Activated CD4-positive, alpha-beta T cell treated with anti-CD3 and anti-CD28 coated beads for 36 hours (primary cell): Measurements from ENCODE around the gene BMPER. TPM values are rescaled to one million over a fixed set of nuclear protein-coding genes. Genes with fewer than 3 reads are reported as not detected.

Source experiments
- ATAC-seq: fragments of 200-7000 bp; cut with Tn5 transposase; one replicate; pipeline ENCODE4 v1.10.0; 2021; ENCODE audit warnings: mild to moderate bottlenecking, moderate library complexity
- CTCF ChIA-PET: fragments of 350-600 bp; sonication (Branson Sonifier 250); formaldehyde crosslinking; loops from one replicate; lab custom pipeline; 2021; ENCODE audit warnings: antibody characterized with exemption; lab: Charles Lee
- POLR2A ChIA-PET: fragments of 350-600 bp; sonication (Branson Sonifier 250); formaldehyde crosslinking; loops from one replicate; lab custom pipeline; 2021; ENCODE audit warnings: antibody characterized with exemption, inconsistent platforms; lab: Charles Lee
- DNase-seq: peaks from one replicate; pipeline ENCODE4 v3.0.0-alpha.2; 2020
- H3K27ac Mint-ChIP-seq: one replicate; pipeline ENCODE4 v1.8.0; 2021; ENCODE audit warnings: mixed read lengths
- H3K27me3 Mint-ChIP-seq: one replicate; pipeline ENCODE4 v1.8.0; 2021; ENCODE audit warnings: mixed read lengths
- H3K36me3 Mint-ChIP-seq: one replicate; pipeline ENCODE4 v1.8.0; 2021; ENCODE audit warnings: low read depth, mixed read lengths
- H3K4me1 Mint-ChIP-seq: one replicate; pipeline ENCODE4 v1.8.0; 2021; ENCODE audit warnings: mixed read lengths
- H3K4me3 Mint-ChIP-seq: one replicate; pipeline ENCODE4 v1.8.0; 2021; ENCODE audit warnings: mild to moderate bottlenecking, moderate library complexity, mixed read lengths
- H3K9me3 Mint-ChIP-seq: one replicate; pipeline ENCODE4 v1.8.0; 2021; ENCODE audit warnings: low read depth, mixed read lengths
- intact Hi-C, 2 experiments: fragments of 100-400 bp; cut with DNase I in 1 of 2; cut with micrococcal nuclease in 1 of 2; formaldehyde crosslinking; loops; one replicate each; pipeline versions ENCODE4 v1.14.2 to v1.15.1; 2022 to 2024; cut with DNase I, micrococcal nuclease
- total RNA-seq, 2 experiments: library from RNA; stranded (reverse); gene quantifications; one replicate each; pipeline ENCODE4 v1.2.3, GENCODE V29; 2021

Gene BMPER
- total RNA-seq, 2 experiments from 2014 or later, result not detected

DNA sequence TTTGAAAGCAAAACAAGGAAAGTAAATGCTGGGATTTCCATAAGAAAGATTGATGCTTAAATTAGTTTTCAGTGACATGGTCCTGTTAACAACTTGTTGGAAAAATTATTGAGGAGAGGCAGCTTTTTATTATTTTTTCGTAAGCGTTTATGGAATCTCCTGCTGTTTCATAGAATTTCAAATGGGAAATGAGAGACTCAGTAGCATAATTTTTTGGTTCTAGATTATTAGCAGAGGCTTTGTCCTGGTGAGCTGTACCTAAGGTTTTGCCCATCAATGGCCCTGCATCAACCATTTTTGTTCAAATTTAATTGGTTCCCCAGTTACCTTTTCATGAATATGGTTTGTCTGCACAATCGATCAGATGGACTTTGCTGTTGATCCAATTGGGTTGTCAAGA is 205.7 kb downstream of the BMPER start:
- Mint-ChIP-seq H3K4me3 (no peak overlapping the region), H3K36me3 (no peaks in the 10 kb centered on the region), H3K4me1 (no peaks in the 10 kb centered on the region), H3K9me3 (peaks cover 7% of the 10 kb centered on the region), H3K27ac (no peak overlapping the region), H3K27me3 (no peaks in the 10 kb centered on the region)
- DNase-seq, result no peak
- ATAC-seq, result no peak
- intact Hi-C loops, result no loop called here
- POLR2A ChIA-PET, result no interaction called here
- CTCF ChIA-PET, result no interaction called here

DNA sequence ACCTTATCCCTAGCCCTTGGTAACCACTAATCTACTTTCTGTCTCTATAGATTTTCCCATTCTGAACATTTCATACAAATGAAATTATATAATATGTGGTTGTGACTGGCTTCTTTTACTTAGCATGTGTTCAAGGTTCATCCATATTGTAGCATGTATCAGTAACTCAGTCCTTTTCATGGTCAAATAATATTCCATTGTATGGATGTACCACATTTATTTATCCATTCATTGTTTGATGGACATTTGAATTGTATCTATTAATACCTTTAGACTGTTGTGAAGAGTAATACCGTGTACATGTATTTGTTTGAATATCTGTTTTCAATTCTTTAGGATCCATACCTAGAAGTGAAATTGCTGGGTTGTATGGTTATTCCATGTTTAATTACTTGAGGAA is 210.2 kb downstream of the BMPER start:
- DNase-seq, result no peak
- no peak overlapping the region for H3K27ac Mint-ChIP-seq
- ChIA-PET CTCF (no interaction called here), POLR2A (no interaction called here)
- no peak overlapping the region for H3K4me3 Mint-ChIP-seq
- H3K9me3 Mint-ChIP-seq, result peaks cover 10% of the 10 kb centered on the region
- intact Hi-C loops, result no loop called here
- no peaks in the 10 kb centered on the region for H3K27me3 Mint-ChIP-seq
- no peaks in the 10 kb centered on the region for H3K36me3 Mint-ChIP-seq
- no peak for ATAC-seq
- no peaks in the 10 kb centered on the region for H3K4me1 Mint-ChIP-seq

DNA sequence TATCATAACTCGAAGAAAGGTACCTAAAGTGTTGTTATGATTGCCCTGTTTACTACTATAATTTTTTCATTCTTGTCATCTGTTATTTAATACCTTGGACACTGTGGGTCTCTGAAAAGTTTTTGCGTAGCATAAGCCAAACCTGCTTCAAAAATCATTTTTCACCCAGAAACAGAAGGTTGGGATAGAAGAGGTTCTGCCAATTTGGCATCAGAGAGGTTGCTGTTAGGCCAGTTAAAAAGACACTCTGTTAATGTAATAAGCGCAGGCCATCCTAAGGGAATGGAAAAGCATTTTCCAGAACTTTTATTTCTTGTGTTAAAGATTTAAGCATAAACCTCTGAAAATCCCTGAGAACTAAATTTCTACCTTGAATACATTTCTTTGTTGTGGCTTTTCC is 212.2 kb downstream of the BMPER start:
- Mint-ChIP-seq H3K4me3 (no peak overlapping the region), H3K36me3 (no peaks in the 10 kb centered on the region), H3K27ac (no peak overlapping the region), H3K27me3 (no peaks in the 10 kb centered on the region), H3K4me1 (no peaks in the 10 kb centered on the region), H3K9me3 (peaks cover 7% of the 10 kb centered on the region)
- ChIA-PET POLR2A (no interaction called here), CTCF (no interaction called here)
- intact Hi-C loops, result no loop called here
- DNase-seq, result no peak
- ATAC-seq, result no peak

DNA sequence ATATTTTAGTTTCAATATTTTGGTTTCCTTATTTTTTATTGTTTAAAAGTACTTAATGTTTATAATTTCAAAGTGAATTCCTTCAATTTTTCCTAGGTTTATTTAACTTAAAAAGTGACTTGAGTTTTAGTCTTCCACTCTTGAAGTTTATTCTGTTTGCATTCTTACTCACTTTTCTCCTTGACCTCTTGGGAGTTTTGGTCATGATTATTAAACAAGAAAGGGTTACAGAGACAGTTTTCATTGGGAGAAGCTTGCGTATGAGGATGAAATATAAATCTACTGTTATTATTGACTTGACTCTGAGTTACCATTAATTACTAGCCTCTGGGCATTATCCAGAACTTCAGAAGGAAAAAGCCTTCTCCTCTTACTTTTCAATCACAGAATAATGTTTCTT is 216.0 kb downstream of the BMPER start:
- Mint-ChIP-seq H3K27me3 (no peaks in the 10 kb centered on the region), H3K4me3 (no peak overlapping the region), H3K4me1 (no peaks in the 10 kb centered on the region), H3K27ac (no peak overlapping the region), H3K9me3 (peaks cover 14% of the 10 kb centered on the region), H3K36me3 (no peaks in the 10 kb centered on the region)
- no peak for ATAC-seq
- POLR2A ChIA-PET, result no interaction called here
- CTCF ChIA-PET, result interaction anchor here (0.6 kb wide), 1 partner anchor 64 kb away, joined by 3 read pairs; no protein-coding TSS in a partner anchor
- intact Hi-C loops, result no loop called here
- no peak for DNase-seq

DNA sequence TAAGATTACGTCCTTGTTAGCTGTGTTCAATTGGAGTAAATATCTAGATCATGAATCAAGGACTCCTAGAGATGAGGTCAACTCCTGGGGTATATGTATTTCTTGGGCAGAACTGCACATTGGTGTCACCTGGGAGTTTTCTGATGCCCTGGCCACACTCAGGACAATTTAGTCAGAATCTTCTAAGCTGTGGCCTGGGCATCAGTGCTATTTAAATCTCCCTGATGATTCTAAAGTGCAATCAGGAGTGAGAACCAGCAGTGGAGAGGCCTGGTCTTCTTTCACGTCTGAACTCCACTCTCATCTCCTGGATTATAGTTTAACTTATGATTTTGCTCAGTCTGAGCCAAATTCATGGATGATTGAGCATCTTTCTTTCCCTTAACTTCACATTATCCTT is 218.0 kb downstream of the BMPER start:
- no peak overlapping the region for H3K27ac Mint-ChIP-seq
- intact Hi-C loops, result no loop called here
- CTCF ChIA-PET, result no interaction called here
- POLR2A ChIA-PET, result no interaction called here
- no peaks in the 10 kb centered on the region for H3K27me3 Mint-ChIP-seq
- ATAC-seq, result no peak
- no peak overlapping the region for H3K4me3 Mint-ChIP-seq
- no peaks in the 10 kb centered on the region for H3K36me3 Mint-ChIP-seq
- no peak for DNase-seq
- H3K9me3 Mint-ChIP-seq, result peaks cover 24% of the 10 kb centered on the region
- no peaks in the 10 kb centered on the region for H3K4me1 Mint-ChIP-seq

DNA sequence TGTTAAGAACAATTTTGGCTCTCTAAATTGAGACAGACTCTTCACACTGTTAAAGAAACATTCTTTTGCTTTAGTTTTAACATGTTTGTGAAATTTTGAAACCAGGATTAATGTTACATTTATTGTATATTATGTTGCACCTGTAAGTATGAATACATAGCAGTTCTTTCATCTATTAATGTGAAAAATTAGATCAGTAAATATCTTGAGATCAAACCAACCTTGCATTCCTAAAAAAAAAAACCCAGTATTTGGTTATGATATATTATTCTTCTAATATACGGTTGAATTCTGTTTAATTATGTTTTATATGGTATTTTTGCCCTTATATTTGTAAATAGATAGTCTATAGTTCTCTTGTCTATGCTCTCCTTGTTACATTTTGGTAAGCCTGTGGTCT is 219.4 kb downstream of the BMPER start:
- H3K4me3 Mint-ChIP-seq, result no peak overlapping the region
- no peaks in the 10 kb centered on the region for H3K4me1 Mint-ChIP-seq
- POLR2A ChIA-PET, result no interaction called here
- no peak for ATAC-seq
- DNase-seq, result no peak
- H3K27ac Mint-ChIP-seq, result no peak overlapping the region
- intact Hi-C loops, result no loop called here
- H3K36me3 Mint-ChIP-seq, result no peaks in the 10 kb centered on the region
- H3K9me3 Mint-ChIP-seq, result peaks cover 23% of the 10 kb centered on the region
- CTCF ChIA-PET, result no interaction called here
- H3K27me3 Mint-ChIP-seq, result no peaks in the 10 kb centered on the region

DNA sequence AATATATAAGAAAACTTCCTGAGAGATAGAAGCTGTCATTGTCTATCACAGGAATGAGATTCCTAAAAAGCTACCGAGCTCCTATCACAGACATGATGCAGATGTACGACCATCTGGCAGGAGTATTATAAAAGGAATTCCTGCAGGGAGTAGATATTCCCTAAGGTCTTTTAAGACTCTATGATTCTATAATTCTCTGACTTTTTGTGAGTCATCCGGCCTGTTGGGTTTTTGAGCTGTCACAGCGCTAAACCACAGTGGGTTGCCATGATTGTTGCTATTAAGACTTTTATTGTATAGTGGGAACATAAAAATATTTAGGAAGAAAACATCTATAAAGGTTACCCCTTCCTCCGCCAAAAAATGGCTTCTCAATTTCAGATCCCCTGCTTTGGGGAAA is 223.4 kb downstream of the BMPER start:
- ChIA-PET POLR2A (no interaction called here), CTCF (no interaction called here)
- no peaks in the 10 kb centered on the region for H3K36me3 Mint-ChIP-seq
- DNase-seq (no peak), ATAC-seq (no peak)
- intact Hi-C loops, result no loop called here
- peaks cover 23% of the 10 kb centered on the region for H3K9me3 Mint-ChIP-seq
- H3K4me1 Mint-ChIP-seq, result no peaks in the 10 kb centered on the region
- H3K27ac Mint-ChIP-seq, result no peak overlapping the region
- H3K4me3 Mint-ChIP-seq, result no peak overlapping the region
- no peaks in the 10 kb centered on the region for H3K27me3 Mint-ChIP-seq

DNA sequence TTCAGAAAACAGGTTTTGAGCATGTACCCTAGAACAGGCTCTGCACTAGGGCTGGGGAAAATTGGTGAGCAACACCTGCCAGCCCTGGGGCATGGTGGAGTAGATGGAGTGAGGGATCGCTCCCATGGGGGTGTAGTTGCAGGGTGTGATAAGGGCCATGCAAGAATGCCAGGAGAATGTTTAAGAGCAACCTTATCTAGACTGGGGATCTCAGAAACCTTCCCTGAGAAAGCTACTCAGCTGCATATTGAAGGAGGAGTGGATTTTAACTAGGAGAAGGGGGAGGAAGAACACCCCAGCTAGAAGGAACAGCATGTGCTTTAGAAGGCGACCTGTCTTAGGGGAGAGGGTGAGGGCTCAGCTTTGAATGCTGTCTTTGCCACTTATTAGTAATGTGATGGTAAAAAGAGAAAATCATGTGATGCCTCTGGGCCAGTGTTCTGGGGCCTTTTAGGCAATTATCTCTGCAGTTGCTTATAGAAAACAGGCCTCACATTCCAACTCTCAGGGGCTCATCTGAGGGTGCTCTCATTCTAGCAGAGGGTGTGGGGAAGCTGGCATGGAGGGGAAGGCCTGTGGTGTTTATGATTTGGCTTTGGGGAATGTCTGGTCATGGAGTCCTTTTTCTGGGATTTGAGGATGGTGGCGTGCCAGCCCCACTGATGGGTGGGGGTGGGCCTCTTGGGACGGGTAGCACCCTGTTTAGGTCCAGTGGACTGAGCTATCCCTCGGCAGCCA is 225.4 kb downstream of the BMPER start:
- peaks cover 17% of the 10 kb centered on the region for H3K9me3 Mint-ChIP-seq
- no peaks in the 10 kb centered on the region for H3K27me3 Mint-ChIP-seq
- H3K27ac Mint-ChIP-seq, result no peak overlapping the region
- no peaks in the 10 kb centered on the region for H3K36me3 Mint-ChIP-seq
- DNase-seq, result no peak
- H3K4me1 Mint-ChIP-seq, result no peaks in the 10 kb centered on the region
- POLR2A ChIA-PET, result no interaction called here
- ATAC-seq, result no peak
- CTCF ChIA-PET, result no interaction called here
- H3K4me3 Mint-ChIP-seq, result no peak overlapping the region
- intact Hi-C loops, result no loop called here

DNA sequence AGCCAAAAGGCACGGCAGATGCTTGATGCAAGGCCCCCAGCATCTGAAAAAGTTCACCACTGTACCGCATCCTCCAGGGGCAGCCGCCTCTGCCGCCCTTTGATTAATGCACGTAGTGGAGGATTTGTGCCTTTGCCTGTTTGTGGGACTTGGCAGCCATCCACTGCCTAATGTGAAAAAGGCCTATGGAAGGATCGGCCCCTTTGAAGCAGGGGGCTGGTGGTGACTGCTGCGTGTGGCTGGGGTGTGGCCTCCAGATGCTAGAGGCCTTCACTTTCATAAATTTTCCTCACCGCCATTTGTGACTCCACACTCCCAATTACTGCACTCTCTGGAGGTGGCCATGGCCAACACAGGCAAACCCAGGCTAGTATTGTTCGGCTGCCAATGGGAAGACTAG is 226.0 kb downstream of the BMPER start:
- POLR2A ChIA-PET, result no interaction called here

DNA sequence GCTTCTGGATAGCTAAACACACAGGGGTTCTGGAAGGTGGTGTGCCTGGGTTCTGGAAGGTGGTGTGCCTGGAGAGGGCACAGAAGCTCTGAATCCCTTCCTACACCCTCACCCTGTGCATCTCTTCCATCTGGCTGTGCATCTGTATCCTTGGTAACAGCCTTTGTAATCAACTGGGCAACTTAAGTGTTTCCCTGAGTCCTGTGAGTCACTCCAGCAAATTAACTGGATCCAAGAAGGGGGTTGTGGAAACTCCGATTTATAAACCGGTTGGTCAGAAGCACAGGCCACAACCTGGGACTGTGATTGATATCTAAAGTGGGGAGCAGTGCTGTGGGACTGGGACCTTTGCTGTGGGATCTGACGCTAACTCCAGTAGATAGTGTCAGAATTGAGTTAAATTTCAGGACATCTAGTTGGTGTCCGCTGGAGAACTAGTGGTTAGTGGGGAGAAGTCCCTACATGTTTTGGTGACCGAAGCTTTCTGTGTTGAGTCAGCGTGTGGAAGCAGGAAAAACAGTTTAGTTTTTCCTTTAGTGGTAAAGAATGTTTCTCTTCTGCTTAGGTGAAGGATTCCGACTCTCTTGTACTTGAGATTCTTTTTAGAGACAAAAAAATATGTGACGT is 228.1 kb downstream of the BMPER start:
- intact Hi-C loops, result no loop called here
- CTCF ChIA-PET, result interaction anchor here (0.9 kb wide), 1 partner anchor 158 kb away, joined by 5 read pairs; no protein-coding TSS in a partner anchor
- peaks cover 2% of the 10 kb centered on the region for H3K9me3 Mint-ChIP-seq
- no peaks in the 10 kb centered on the region for H3K4me1 Mint-ChIP-seq
- no peak for ATAC-seq
- no peaks in the 10 kb centered on the region for H3K36me3 Mint-ChIP-seq
- no peak for DNase-seq
- H3K4me3 Mint-ChIP-seq, result no peak overlapping the region
- no peaks in the 10 kb centered on the region for H3K27me3 Mint-ChIP-seq
- H3K27ac Mint-ChIP-seq, result no peak overlapping the region
- POLR2A ChIA-PET, result no interaction called here

More for the DNA sequence above, 226.0 kb downstream of the BMPER start:
- CTCF ChIA-PET, result no interaction called here
- DNase-seq (no peak), ATAC-seq (no peak)
- Mint-ChIP-seq H3K27ac (no peak overlapping the region), H3K4me1 (no peaks in the 10 kb centered on the region), H3K27me3 (no peaks in the 10 kb centered on the region), H3K36me3 (no peaks in the 10 kb centered on the region), H3K4me3 (no peak overlapping the region), H3K9me3 (peaks cover 13% of the 10 kb centered on the region)
- intact Hi-C loops, result no loop called here

DNA sequence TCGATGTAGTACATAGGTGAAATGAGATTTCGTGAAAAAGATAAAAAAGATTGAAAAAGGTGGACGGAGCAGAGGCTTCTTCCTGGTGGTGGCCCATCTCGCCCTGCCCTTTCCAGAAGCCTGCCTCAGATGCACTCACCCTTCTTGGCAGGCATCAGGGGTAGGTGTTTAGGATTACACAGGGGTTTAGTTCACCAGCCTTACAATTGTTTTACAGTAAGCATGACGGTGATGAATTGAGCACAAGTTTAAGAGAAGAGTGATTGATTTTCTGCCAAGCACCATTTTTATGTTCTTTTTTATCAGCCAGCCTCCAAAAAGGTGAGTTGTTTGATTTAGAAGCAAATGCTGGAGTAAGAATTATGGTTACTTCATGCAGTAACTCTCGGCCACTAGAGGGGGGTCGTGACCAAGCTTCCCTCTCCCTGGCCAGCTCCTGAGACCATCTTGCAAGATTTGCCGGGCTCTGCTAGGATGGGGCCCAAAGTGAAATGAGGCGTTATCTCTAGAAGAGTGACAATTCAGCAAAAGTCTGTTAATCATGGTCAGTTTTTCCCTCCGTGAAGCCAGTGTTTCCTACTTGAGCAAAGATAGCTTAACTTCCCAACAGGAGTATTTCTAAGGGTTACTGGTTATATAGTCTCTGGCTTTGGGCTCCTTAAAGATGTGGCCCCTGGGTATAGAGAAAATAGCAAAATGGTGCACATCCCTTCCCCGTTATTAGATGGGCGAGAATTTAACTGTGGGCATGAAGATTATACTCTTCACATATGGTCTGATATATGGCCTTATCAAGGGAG is 228.8 kb downstream of the BMPER start:
- no peak overlapping the region for H3K27ac Mint-ChIP-seq
- ATAC-seq, result no peak
- H3K36me3 Mint-ChIP-seq, result no peaks in the 10 kb centered on the region
- intact Hi-C loops, result no loop called here
- H3K4me3 Mint-ChIP-seq, result no peak overlapping the region
- ChIA-PET CTCF (interaction anchor here (0.9 to 1.1 kb wide), 2 partner anchors 12 to 158 kb away, joined by 3 to 5 read pairs; no protein-coding TSS in a partner anchor), POLR2A (no interaction called here)
- no peaks in the 10 kb centered on the region for H3K27me3 Mint-ChIP-seq
- DNase-seq, result peak; percentile 51
- H3K9me3 Mint-ChIP-seq, result peaks cover 2% of the 10 kb centered on the region
- no peaks in the 10 kb centered on the region for H3K4me1 Mint-ChIP-seq

DNA sequence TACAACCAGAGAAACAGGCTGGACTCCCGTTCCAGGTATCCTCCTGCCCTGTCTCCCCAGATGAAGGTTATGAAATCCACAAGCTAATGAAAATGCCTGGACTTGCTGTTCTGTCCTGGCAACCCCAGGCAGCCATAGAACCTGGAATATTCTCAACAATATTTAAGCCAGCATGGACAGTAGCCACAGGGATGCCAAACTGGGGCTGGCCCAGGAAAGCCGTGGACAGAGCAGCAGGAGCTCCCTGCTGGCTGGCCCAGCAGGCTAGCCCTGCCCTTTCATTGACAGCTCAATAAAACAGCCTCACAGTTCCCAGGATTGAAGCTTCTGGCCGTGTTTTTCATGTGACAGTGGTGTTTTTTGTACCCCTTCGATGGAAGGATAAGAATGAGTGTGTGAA is 230.6 kb downstream of the BMPER start:
- ChIA-PET CTCF (no interaction called here), POLR2A (no interaction called here)
- no peak overlapping the region for H3K4me3 Mint-ChIP-seq
- ATAC-seq (no peak), DNase-seq (no peak)
- no peaks in the 10 kb centered on the region for H3K36me3 Mint-ChIP-seq
- no peak overlapping the region for H3K27ac Mint-ChIP-seq
- H3K4me1 Mint-ChIP-seq, result no peaks in the 10 kb centered on the region
- peaks cover 2% of the 10 kb centered on the region for H3K9me3 Mint-ChIP-seq
- no peaks in the 10 kb centered on the region for H3K27me3 Mint-ChIP-seq
- intact Hi-C loops, result no loop called here
